ENCODE measurements around the gene ECHDC3. TPM values are rescaled to one million over a fixed set of nuclear protein-coding genes. Genes with fewer than 3 reads are reported as not detected.

Gene ECHDC3
- total and polyA plus RNA-seq, 2 donors (not counting 3 experiments of a cell fraction or from before 2014, with no cell fraction given): 6.0 to 7.3 TPM

DNA sequence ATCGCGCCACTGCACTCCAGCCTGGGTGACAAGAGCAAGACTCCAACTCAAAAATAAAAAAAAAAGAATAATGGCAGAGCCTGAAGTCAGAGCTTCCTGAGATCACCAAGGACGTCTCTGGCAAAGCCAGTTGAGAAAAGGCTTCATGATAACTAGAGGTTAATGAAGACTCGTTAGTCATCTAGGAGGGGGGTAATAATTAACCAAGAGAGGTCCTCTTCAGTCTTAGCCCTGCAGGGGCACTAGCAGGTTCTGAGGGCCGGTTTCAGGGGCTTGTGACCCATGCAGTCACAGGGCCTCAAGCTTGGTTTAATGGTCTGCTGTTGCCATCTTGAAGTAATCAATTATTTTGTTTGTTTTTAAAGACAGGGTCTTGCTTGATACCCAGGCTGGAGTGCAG, 52.4 kb downstream of the ECHDC3 start:
- dilution Hi-C loops (cut with MboI; ENCODE audit: extremely low pct_ligation_motif_present, low sequenced_read_pairs) (no loop called here), intact Hi-C loops (cut with micrococcal nuclease) (loop anchor here (5.0 to 10.0 kb wide), 2 partner anchors 128 to 400 kb away; partner anchors contain the start of genes CDC123 and NUDT5)
- Histone ChIP-seq H2AFZ (ENCODE audit: low read depth, low read length) (no peak overlapping the region), H3K4me1 (ENCODE audit: control insufficient read depth, extremely low read depth, insufficient read depth, low read length) (peaks cover 21% of the 10 kb centered on the region), H3K4me2 (ENCODE audit: insufficient read depth, low read length) (no peak overlapping the region), H3K36me3 (ENCODE audit: control insufficient read depth in 2 of 2, extremely low read depth in 1 of 2, insufficient read depth in 2 of 2, low read length in 2 of 2) (no peaks in the 10 kb centered on the region), H3K9me3 (replicated peaks; ENCODE audit: control insufficient read depth, insufficient read depth, low read length) (no peaks in the 10 kb centered on the region), H3K4me3 (replicated peaks in 1 of 3; ENCODE audit: insufficient read depth in 1 of 3, low read depth in 1 of 3, low read length in 3 of 3) (no peak overlapping the region), H3K9ac (replicated peaks; ENCODE audit: extremely low read depth, insufficient read depth, low read length) (no peak overlapping the region), H3K27ac (ENCODE audit: insufficient read depth, low read depth, low read length) (no peak overlapping the region), H4K20me1 (replicated peaks; ENCODE audit: control insufficient read depth, extremely low read depth, insufficient read depth, low read length) (no peaks in the 10 kb centered on the region), H3K79me2 (ENCODE audit: control insufficient read depth, insufficient read depth, low read length) (no peaks in the 10 kb centered on the region), H3K9me1 (replicated peaks; ENCODE audit: control insufficient read depth, extremely low read depth, insufficient read depth, low read length) (no peaks in the 10 kb centered on the region), H3K27me3 (ENCODE audit: control insufficient read depth in 2 of 2, insufficient read depth in 2 of 2, low read length in 2 of 2) (peaks cover 0 to under 1% of the 10 kb centered on the region in 2 experiments)
- TF ChIP-seq GATA2 (IDR thresholded peaks at IDR 0.05; ENCODE audit: insufficient read depth, insufficient read length, low read depth, low read length) (no peak), POLR2AphosphoS5 (IDR thresholded peaks at IDR 0.05; ENCODE audit: insufficient read depth, low read depth, low read length) (no peak), JUN (IDR thresholded peaks at IDR 0.05; ENCODE audit: borderline replicate concordance, insufficient read depth, insufficient read length, low read depth) (no peak), EZH2 (IDR thresholded peaks at IDR 0.05; ENCODE audit: borderline replicate concordance, low read depth, low read length, severe bottlenecking) (no peak), MYC (IDR thresholded peaks at IDR 0.05; ENCODE audit: low read depth, low read length) (no peak), FOS (IDR thresholded peaks at IDR 0.05; ENCODE audit: borderline replicate concordance, insufficient read depth, low read length) (no peak), POLR2A (IDR thresholded peaks at IDR 0.05; ENCODE audit: low read depth, low read length) (no peak)
- TF ChIP-seq, protein P1, sequence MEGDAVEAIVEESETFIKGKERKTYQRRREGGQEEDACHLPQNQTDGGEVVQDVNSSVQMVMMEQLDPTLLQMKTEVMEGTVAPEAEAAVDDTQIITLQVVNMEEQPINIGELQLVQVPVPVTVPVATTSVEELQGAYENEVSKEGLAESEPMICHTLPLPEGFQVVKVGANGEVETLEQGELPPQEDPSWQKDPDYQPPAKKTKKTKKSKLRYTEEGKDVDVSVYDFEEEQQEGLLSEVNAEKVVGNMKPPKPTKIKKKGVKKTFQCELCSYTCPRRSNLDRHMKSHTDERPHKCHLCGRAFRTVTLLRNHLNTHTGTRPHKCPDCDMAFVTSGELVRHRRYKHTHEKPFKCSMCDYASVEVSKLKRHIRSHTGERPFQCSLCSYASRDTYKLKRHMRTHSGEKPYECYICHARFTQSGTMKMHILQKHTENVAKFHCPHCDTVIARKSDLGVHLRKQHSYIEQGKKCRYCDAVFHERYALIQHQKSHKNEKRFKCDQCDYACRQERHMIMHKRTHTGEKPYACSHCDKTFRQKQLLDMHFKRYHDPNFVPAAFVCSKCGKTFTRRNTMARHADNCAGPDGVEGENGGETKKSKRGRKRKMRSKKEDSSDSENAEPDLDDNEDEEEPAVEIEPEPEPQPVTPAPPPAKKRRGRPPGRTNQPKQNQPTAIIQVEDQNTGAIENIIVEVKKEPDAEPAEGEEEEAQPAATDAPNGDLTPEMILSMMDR (IDR thresholded peaks at IDR 0.05; ENCODE audit: extremely low read depth in 1 of 2, insufficient read depth in 1 of 2, low read depth in 1 of 2, low read length in 2 of 2): no peak
- TF ChIP-seq, protein P2, sequence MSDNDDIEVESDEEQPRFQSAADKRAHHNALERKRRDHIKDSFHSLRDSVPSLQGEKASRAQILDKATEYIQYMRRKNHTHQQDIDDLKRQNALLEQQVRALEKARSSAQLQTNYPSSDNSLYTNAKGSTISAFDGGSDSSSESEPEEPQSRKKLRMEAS (IDR thresholded peaks at IDR 0.05; ENCODE audit: insufficient read depth, insufficient read length): no peak
- POLR2A ChIA-PET: no interaction called here
- FAIRE-seq (no peak), DNase-seq (ENCODE audit: low read depth, low spot score) (no peak)
- CTCF ChIA-PET: interaction anchor here (1.0 to 3.9 kb wide), 6 partner anchors 9 to 191 kb away, joined by 3 to 80 read pairs (median 30); no protein-coding TSS in a partner anchor
- no TSS peak for BruUV-seq (replicated peaks)
